ENCODE results near the gene PRKN.

GRCh38 chr6:161830866-161831616, 896.5 kb downstream of the PRKN start:
- TF ChIP-seq, protein P1, sequence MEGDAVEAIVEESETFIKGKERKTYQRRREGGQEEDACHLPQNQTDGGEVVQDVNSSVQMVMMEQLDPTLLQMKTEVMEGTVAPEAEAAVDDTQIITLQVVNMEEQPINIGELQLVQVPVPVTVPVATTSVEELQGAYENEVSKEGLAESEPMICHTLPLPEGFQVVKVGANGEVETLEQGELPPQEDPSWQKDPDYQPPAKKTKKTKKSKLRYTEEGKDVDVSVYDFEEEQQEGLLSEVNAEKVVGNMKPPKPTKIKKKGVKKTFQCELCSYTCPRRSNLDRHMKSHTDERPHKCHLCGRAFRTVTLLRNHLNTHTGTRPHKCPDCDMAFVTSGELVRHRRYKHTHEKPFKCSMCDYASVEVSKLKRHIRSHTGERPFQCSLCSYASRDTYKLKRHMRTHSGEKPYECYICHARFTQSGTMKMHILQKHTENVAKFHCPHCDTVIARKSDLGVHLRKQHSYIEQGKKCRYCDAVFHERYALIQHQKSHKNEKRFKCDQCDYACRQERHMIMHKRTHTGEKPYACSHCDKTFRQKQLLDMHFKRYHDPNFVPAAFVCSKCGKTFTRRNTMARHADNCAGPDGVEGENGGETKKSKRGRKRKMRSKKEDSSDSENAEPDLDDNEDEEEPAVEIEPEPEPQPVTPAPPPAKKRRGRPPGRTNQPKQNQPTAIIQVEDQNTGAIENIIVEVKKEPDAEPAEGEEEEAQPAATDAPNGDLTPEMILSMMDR (IDR thresholded peaks at IDR 0.05): no peak
- TF ChIP-seq POLR2AphosphoS5 (IDR thresholded peaks at IDR 0.05): no peak
- no peak for TF ChIP-seq POLR2A (IDR thresholded peaks at IDR 0.05)
- no peak for TF ChIP-seq EP300 (IDR thresholded peaks at IDR 0.05; ENCODE audit: low read depth)
